ENCODE results near the gene ATG5. TPM values are rescaled to one million over a fixed set of nuclear protein-coding genes. Genes with fewer than 3 reads are reported as not detected.
"Not testable (repeated sequence)": the region's sequence is repeated elsewhere in the genome, so short reads cannot be mapped to it uniquely, and the experiment has no call there.

ATG5 gene
- polyA plus RNA-seq, 4 donors, result 24.1 to 36.4 (median 33.5) TPM

- H3K4me3 ChIP-seq (ENCODE audit: low read depth in 1 of 3, low read length in 3 of 3); DNase-seq; H3K9me3 ChIP-seq (ENCODE audit: control insufficient read depth in 2 of 2, insufficient read depth in 1 of 2, low read depth in 1 of 2, low read length in 1 of 2); FAIRE-seq; H3K27me3 ChIP-seq (ENCODE audit: control insufficient read depth in 3 of 3, insufficient read depth in 3 of 3, low read length in 3 of 3); H3K4me1 ChIP-seq (ENCODE audit: control insufficient read depth in 3 of 3, insufficient read depth in 2 of 3, low read depth in 1 of 3, low read length in 2 of 3); H3K27ac ChIP-seq (ENCODE audit: low read depth in 1 of 3, low read length in 2 of 3): not testable (repeated sequence)
- H3K36me3 ChIP-seq (ENCODE audit: control insufficient read depth in 3 of 3, insufficient read depth in 2 of 3, low read depth in 1 of 3, low read length in 3 of 3), result peaks cover 0 to 19% (median 0%) of the 10 kb centered on the region in 3 donors
- WGBS, 3 donors, result 90 to 97% (median 97%) methylated on average over 2 of the region's 2 CpGs
Observed at GRCh38 chr6:106264433-106264832, 61.1 kb downstream of the ATG5 start.

GRCh38 chr6:106259748-106260147, 65.8 kb downstream of the ATG5 start:
- WGBS, 3 donors, result 95 to 99% (median 96%) methylated on average over 2 of the region's 2 CpGs
- not testable (repeated sequence) for FAIRE-seq; H3K4me3 ChIP-seq (ENCODE audit: low read depth in 1 of 3, low read length in 3 of 3); H3K27ac ChIP-seq (ENCODE audit: low read depth in 1 of 3, low read length in 2 of 3); DNase-seq; H3K4me1 ChIP-seq (ENCODE audit: control insufficient read depth in 3 of 3, insufficient read depth in 2 of 3, low read depth in 1 of 3, low read length in 2 of 3); H3K9me3 ChIP-seq (ENCODE audit: control insufficient read depth in 2 of 2, insufficient read depth in 1 of 2, low read depth in 1 of 2, low read length in 1 of 2); H3K27me3 ChIP-seq (ENCODE audit: control insufficient read depth in 3 of 3, insufficient read depth in 3 of 3, low read length in 3 of 3)
- H3K36me3 ChIP-seq (ENCODE audit: control insufficient read depth in 3 of 3, insufficient read depth in 2 of 3, low read depth in 1 of 3, low read length in 3 of 3), result peaks cover 0 to 16% (median 0%) of the 10 kb centered on the region in 3 donors

- no peak overlapping the region for H3K27ac ChIP-seq (ENCODE audit: low read depth in 1 of 3, low read length in 2 of 3)
- H3K4me1 ChIP-seq (ENCODE audit: control insufficient read depth in 3 of 3, insufficient read depth in 2 of 3, low read depth in 1 of 3, low read length in 2 of 3), result no peaks in the 10 kb centered on the region
- H3K9me3 ChIP-seq (ENCODE audit: control insufficient read depth in 2 of 2, insufficient read depth in 1 of 2, low read depth in 1 of 2, low read length in 1 of 2), result no peaks in the 10 kb centered on the region
- no peak overlapping the region for H3K4me3 ChIP-seq (ENCODE audit: low read depth in 1 of 3, low read length in 3 of 3)
- FAIRE-seq, result no peak
- no peaks in the 10 kb centered on the region for H3K27me3 ChIP-seq (ENCODE audit: control insufficient read depth in 3 of 3, insufficient read depth in 3 of 3, low read length in 3 of 3)
- DNase-seq, result no peak
- H3K36me3 ChIP-seq (ENCODE audit: control insufficient read depth in 3 of 3, insufficient read depth in 2 of 3, low read depth in 1 of 3, low read length in 3 of 3), result peaks cover 0 to 16% (median 0%) of the 10 kb centered on the region in 3 donors
Observed at GRCh38 chr6:106258726-106259125, 66.8 kb downstream of the ATG5 start.

- H3K27ac ChIP-seq (ENCODE audit: low read depth in 1 of 3, low read length in 2 of 3), result no peak overlapping the region
- H3K4me1 ChIP-seq (ENCODE audit: control insufficient read depth in 3 of 3, insufficient read depth in 2 of 3, low read depth in 1 of 3, low read length in 2 of 3), result no peaks in the 10 kb centered on the region
- DNase-seq, result peak in 1 of 2 donors; percentile 6
- no peak overlapping the region for H3K4me3 ChIP-seq (ENCODE audit: low read depth in 1 of 3, low read length in 3 of 3)
- WGBS, 3 donors, result 60 to 69% (median 65%) methylated on average over 2 of the region's 2 CpGs
- peaks cover 0 to 4% (median 2%) of the 10 kb centered on the region in 3 donors for H3K36me3 ChIP-seq (ENCODE audit: control insufficient read depth in 3 of 3, insufficient read depth in 2 of 3, low read depth in 1 of 3, low read length in 3 of 3)
- H3K9me3 ChIP-seq (ENCODE audit: control insufficient read depth in 2 of 2, insufficient read depth in 1 of 2, low read depth in 1 of 2, low read length in 1 of 2), result no peaks in the 10 kb centered on the region
- no peaks in the 10 kb centered on the region for H3K27me3 ChIP-seq (ENCODE audit: control insufficient read depth in 3 of 3, insufficient read depth in 3 of 3, low read length in 3 of 3)
- FAIRE-seq, result no peak
Observed at GRCh38 chr6:106257195-106257594, 68.4 kb downstream of the ATG5 start.

GRCh38 chr6:106256201-106256968, 69.2 kb downstream of the ATG5 start:
- H3K4me1 ChIP-seq (ENCODE audit: control insufficient read depth in 3 of 3, insufficient read depth in 2 of 3, low read depth in 1 of 3, low read length in 2 of 3), result no peaks in the 10 kb centered on the region
- H3K27me3 ChIP-seq (ENCODE audit: control insufficient read depth in 3 of 3, insufficient read depth in 3 of 3, low read length in 3 of 3), result no peaks in the 10 kb centered on the region
- no peak overlapping the region for H3K4me3 ChIP-seq (ENCODE audit: low read depth in 1 of 3, low read length in 3 of 3)
- peaks cover 0 to 2% (median 0%) of the 10 kb centered on the region in 3 donors for H3K36me3 ChIP-seq (ENCODE audit: control insufficient read depth in 3 of 3, insufficient read depth in 2 of 3, low read depth in 1 of 3, low read length in 3 of 3)
- FAIRE-seq (no peak), DNase-seq (no peak)
- no peaks in the 10 kb centered on the region for H3K9me3 ChIP-seq (ENCODE audit: control insufficient read depth in 2 of 2, insufficient read depth in 1 of 2, low read depth in 1 of 2, low read length in 1 of 2)
- no peak overlapping the region for H3K27ac ChIP-seq (ENCODE audit: low read depth in 1 of 3, low read length in 2 of 3)
- 94 to 96% (median 94%) methylated on average over 4 of the region's 4 CpGs for WGBS, 3 donors

- peaks cover 0 to 3% (median 2%) of the 10 kb centered on the region in 3 donors for H3K36me3 ChIP-seq (ENCODE audit: control insufficient read depth in 3 of 3, insufficient read depth in 2 of 3, low read depth in 1 of 3, low read length in 3 of 3)
- no peak for DNase-seq
- no peaks in the 10 kb centered on the region for H3K27me3 ChIP-seq (ENCODE audit: control insufficient read depth in 3 of 3, insufficient read depth in 3 of 3, low read length in 3 of 3)
- no peak overlapping the region for H3K27ac ChIP-seq (ENCODE audit: low read depth in 1 of 3, low read length in 2 of 3)
- H3K4me1 ChIP-seq (ENCODE audit: control insufficient read depth in 3 of 3, insufficient read depth in 2 of 3, low read depth in 1 of 3, low read length in 2 of 3), result peaks cover 0 to 4% (median 0%) of the 10 kb centered on the region in 3 donors
- no peak overlapping the region for H3K4me3 ChIP-seq (ENCODE audit: low read depth in 1 of 3, low read length in 3 of 3)
- H3K9me3 ChIP-seq (ENCODE audit: control insufficient read depth in 2 of 2, insufficient read depth in 1 of 2, low read depth in 1 of 2, low read length in 1 of 2), result no peaks in the 10 kb centered on the region
- WGBS, 3 donors, result 96 to 97% (median 97%) methylated on average over 3 of the region's 3 CpGs
- FAIRE-seq, result no peak
Observed at GRCh38 chr6:106255306-106255705, 70.3 kb downstream of the ATG5 start.

GRCh38 chr6:106254636-106255035, 70.9 kb downstream of the ATG5 start:
- H3K4me1 ChIP-seq (ENCODE audit: control insufficient read depth in 3 of 3, insufficient read depth in 2 of 3, low read depth in 1 of 3, low read length in 2 of 3), result peaks cover 0 to 4% (median 0%) of the 10 kb centered on the region in 3 donors
- H3K27me3 ChIP-seq (ENCODE audit: control insufficient read depth in 3 of 3, insufficient read depth in 3 of 3, low read length in 3 of 3), result no peaks in the 10 kb centered on the region
- DNase-seq (no peak), FAIRE-seq (no peak)
- no peak overlapping the region for H3K4me3 ChIP-seq (ENCODE audit: low read depth in 1 of 3, low read length in 3 of 3)
- no peaks in the 10 kb centered on the region for H3K9me3 ChIP-seq (ENCODE audit: control insufficient read depth in 2 of 2, insufficient read depth in 1 of 2, low read depth in 1 of 2, low read length in 1 of 2)
- H3K36me3 ChIP-seq (ENCODE audit: control insufficient read depth in 3 of 3, insufficient read depth in 2 of 3, low read depth in 1 of 3, low read length in 3 of 3), result peaks cover 0 to 3% (median 2%) of the 10 kb centered on the region in 3 donors
- no peak overlapping the region for H3K27ac ChIP-seq (ENCODE audit: low read depth in 1 of 3, low read length in 2 of 3)

- FAIRE-seq, result no peak
- DNase-seq, result no peak
- 89 to 97% (median 94%) methylated on average over 1 of the region's 1 CpG for WGBS, 3 donors
Observed at GRCh38 chr6:106253731-106254130, 71.8 kb downstream of the ATG5 start.

GRCh38 chr6:106253172-106253571, 72.4 kb downstream of the ATG5 start:
- Histone ChIP-seq H3K4me3 (ENCODE audit: low read depth in 1 of 3, low read length in 3 of 3) (no peak overlapping the region), H3K27ac (ENCODE audit: low read depth in 1 of 3, low read length in 2 of 3) (no peak overlapping the region), H3K36me3 (ENCODE audit: control insufficient read depth in 3 of 3, insufficient read depth in 2 of 3, low read depth in 1 of 3, low read length in 3 of 3) (peaks cover 0 to 5% (median 2%) of the 10 kb centered on the region in 3 donors), H3K27me3 (ENCODE audit: control insufficient read depth in 3 of 3, insufficient read depth in 3 of 3, low read length in 3 of 3) (no peaks in the 10 kb centered on the region), H3K4me1 (ENCODE audit: control insufficient read depth in 3 of 3, insufficient read depth in 2 of 3, low read depth in 1 of 3, low read length in 2 of 3) (peaks cover 0 to 4% (median 0%) of the 10 kb centered on the region in 3 donors), H3K9me3 (ENCODE audit: control insufficient read depth in 2 of 2, insufficient read depth in 1 of 2, low read depth in 1 of 2, low read length in 1 of 2) (no peaks in the 10 kb centered on the region)
- 86 to 92% (median 89%) methylated on average over 1 of the region's 1 CpG for WGBS, 3 donors
- no peak for FAIRE-seq
- no peak for DNase-seq

More at GRCh38 chr6:106253731-106254130, 71.8 kb downstream of the ATG5 start:
- H3K4me1 ChIP-seq (ENCODE audit: control insufficient read depth in 3 of 3, insufficient read depth in 2 of 3, low read depth in 1 of 3, low read length in 2 of 3), result peaks cover 0 to 4% (median 0%) of the 10 kb centered on the region in 3 donors
- H3K4me3 ChIP-seq (ENCODE audit: low read depth in 1 of 3, low read length in 3 of 3), result no peak overlapping the region
- H3K27ac ChIP-seq (ENCODE audit: low read depth in 1 of 3, low read length in 2 of 3), result no peak overlapping the region
- no peaks in the 10 kb centered on the region for H3K27me3 ChIP-seq (ENCODE audit: control insufficient read depth in 3 of 3, insufficient read depth in 3 of 3, low read length in 3 of 3)
- no peaks in the 10 kb centered on the region for H3K9me3 ChIP-seq (ENCODE audit: control insufficient read depth in 2 of 2, insufficient read depth in 1 of 2, low read depth in 1 of 2, low read length in 1 of 2)
- H3K36me3 ChIP-seq (ENCODE audit: control insufficient read depth in 3 of 3, insufficient read depth in 2 of 3, low read depth in 1 of 3, low read length in 3 of 3), result peaks cover 0 to 3% (median 2%) of the 10 kb centered on the region in 3 donors
